Upper lobe of left lung (tissue), 4 donors: ENCODE results near the gene C9orf57.

Experiments used
- EP300 ChIP-seq, 4 donors: sonication (generic); formaldehyde crosslinking; IDR thresholded peaks; one replicate each; pipeline ENCODE4 v1.5.1; 2017; ENCODE audit warnings: antibody characterized with exemption in 4 of 4, control low read depth in 2 of 4
- POLR2A ChIP-seq, 4 donors: fragments of 450-650 bp; IDR thresholded peaks; one replicate each; pipeline ENCODE4 v1.5.1; 2016 to 2017; ENCODE audit warnings: antibody characterized with exemption in 4 of 4, mild to moderate bottlenecking in 2 of 4
- POLR2AphosphoS5 ChIP-seq, 2 donors: sonication (generic); formaldehyde crosslinking; IDR thresholded peaks; one replicate each; pipeline ENCODE4 v1.5.1; 2017; ENCODE audit warnings: antibody characterized with exemption in 2 of 2
- TF ChIP-seq, protein P1 (sequence below), 6 experiments: fragments of 450-650 bp in 4 of 6; fragments of 200-600 bp in 2 of 6; sonication (generic) in 2 of 6; IDR thresholded peaks; one replicate each; pipeline ENCODE4 v1.5.1; 2016 to 2019; ENCODE audit warnings: antibody characterized with exemption in 6 of 6

GRCh38 chr9:72005451-72005850 is 55.0 kb downstream of the C9orf57 start:
- TF ChIP-seq, protein P1, sequence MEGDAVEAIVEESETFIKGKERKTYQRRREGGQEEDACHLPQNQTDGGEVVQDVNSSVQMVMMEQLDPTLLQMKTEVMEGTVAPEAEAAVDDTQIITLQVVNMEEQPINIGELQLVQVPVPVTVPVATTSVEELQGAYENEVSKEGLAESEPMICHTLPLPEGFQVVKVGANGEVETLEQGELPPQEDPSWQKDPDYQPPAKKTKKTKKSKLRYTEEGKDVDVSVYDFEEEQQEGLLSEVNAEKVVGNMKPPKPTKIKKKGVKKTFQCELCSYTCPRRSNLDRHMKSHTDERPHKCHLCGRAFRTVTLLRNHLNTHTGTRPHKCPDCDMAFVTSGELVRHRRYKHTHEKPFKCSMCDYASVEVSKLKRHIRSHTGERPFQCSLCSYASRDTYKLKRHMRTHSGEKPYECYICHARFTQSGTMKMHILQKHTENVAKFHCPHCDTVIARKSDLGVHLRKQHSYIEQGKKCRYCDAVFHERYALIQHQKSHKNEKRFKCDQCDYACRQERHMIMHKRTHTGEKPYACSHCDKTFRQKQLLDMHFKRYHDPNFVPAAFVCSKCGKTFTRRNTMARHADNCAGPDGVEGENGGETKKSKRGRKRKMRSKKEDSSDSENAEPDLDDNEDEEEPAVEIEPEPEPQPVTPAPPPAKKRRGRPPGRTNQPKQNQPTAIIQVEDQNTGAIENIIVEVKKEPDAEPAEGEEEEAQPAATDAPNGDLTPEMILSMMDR (IDR thresholded peaks at IDR 0.05) = no peak
- TF ChIP-seq POLR2AphosphoS5 (IDR thresholded peaks at IDR 0.05) (no peak), POLR2A (IDR thresholded peaks at IDR 0.05) (no peak), EP300 (IDR thresholded peaks at IDR 0.05) (no peak)
